Neural cell (in vitro differentiated cells): ENCODE results near the gene TLE3. TPM values are rescaled to one million over a fixed set of nuclear protein-coding genes. Genes with fewer than 3 reads are reported as not detected.

ENCODE experiments used
- H2AFZ ChIP-seq: fragments of 200-600, 300-800 bp; sonication (generic), shearing (Covaris generic); 2 replicates; pipeline ENCODE4 v1.6.0; 2014; ENCODE audit warnings: low read depth, mild to moderate bottlenecking, antibody characterized with exemption, low read length, moderate library complexity
- H3F3A ChIP-seq: fragments of 200-600 bp; shearing (Covaris generic); 2 replicates; pipeline ENCODE4 v1.6.1; 2016; ENCODE audit warnings: mild to moderate bottlenecking, moderate library complexity, mixed read lengths, antibody characterized with exemption, low read length; ENCODE audit not compliant: insufficient read depth, poor library complexity, severe bottlenecking
- H3K27ac ChIP-seq: fragments of 200-600, 300-800 bp; sonication (generic), shearing (Covaris generic); 2 replicates; pipeline ENCODE4 v1.5.1; 2014; ENCODE audit warnings: mild to moderate bottlenecking, low read length, moderate library complexity
- H3K27me3 ChIP-seq: fragments of 300-800, 200-600 bp; sonication (generic), shearing (Covaris generic); 2 replicates; pipeline ENCODE4 v1.6.0; 2014; ENCODE audit warnings: mild to moderate bottlenecking, low read depth, low read length, moderate library complexity; ENCODE audit not compliant: insufficient read depth
- H3K36me3 ChIP-seq: fragments of 300-800, 200-600 bp; sonication (generic), shearing (Covaris generic); 2 replicates; pipeline ENCODE4 v1.5.1; 2014; ENCODE audit warnings: mild to moderate bottlenecking, antibody characterized with exemption, low read length, moderate library complexity; ENCODE audit not compliant: insufficient read depth
- H3K4me2 ChIP-seq: fragments of 300-800, 200-600 bp; sonication (generic), shearing (Covaris generic); 2 replicates; pipeline ENCODE4 v1.6.0; 2014; ENCODE audit warnings: mild to moderate bottlenecking, low read length
- H3K4me3 ChIP-seq: fragments of 300-800, 200-600 bp; sonication (generic), shearing (Covaris generic); 2 replicates; pipeline ENCODE4 v1.5.1; 2014; ENCODE audit warnings: mild to moderate bottlenecking, low read length, moderate library complexity
- H3K79me2 ChIP-seq: fragments of 200-600 bp; shearing (Covaris generic); replicated peaks from 2 replicates; pipeline ENCODE4 v1.6.0; 2014; ENCODE audit warnings: mild to moderate bottlenecking, low read length, moderate library complexity; ENCODE audit not compliant: insufficient read depth
- H3K9ac ChIP-seq: fragments of 300-800, 200-600 bp; sonication (generic), shearing (Covaris generic); 2 replicates; pipeline ENCODE4 v1.6.1; 2016; ENCODE audit warnings: mild to moderate bottlenecking, low read length, mixed read lengths
- H3K9me2 ChIP-seq: fragments of 200-600 bp; shearing (Covaris generic); 2 replicates; pipeline ENCODE4 v1.6.1; 2016; ENCODE audit warnings: mild to moderate bottlenecking, low read length, mixed read lengths; ENCODE audit not compliant: insufficient read depth
- H3K9me3 ChIP-seq: fragments of 200-600, 300-800 bp; sonication (generic), shearing (Covaris generic); 2 replicates; pipeline ENCODE4 v1.6.1; 2016; ENCODE audit warnings: mild to moderate bottlenecking, mixed run types, low read length, moderate library complexity, mixed read lengths
- H4K20me1 ChIP-seq: fragments of 200-600 bp; shearing (Covaris generic); 2 replicates; pipeline ENCODE4 v1.6.1; 2016; ENCODE audit warnings: mild to moderate bottlenecking, mixed run types; ENCODE audit not compliant: insufficient read depth
- EP300 ChIP-seq: fragments of 450-650 bp; conservative IDR thresholded peaks from 2 replicates; pipeline ENCODE4 v1.6.1; 2014; ENCODE audit warnings: antibody characterized with exemption, mild to moderate bottlenecking, moderate library complexity; ENCODE audit not compliant: poor library complexity, severe bottlenecking
- EZH2 ChIP-seq: fragments of 200-600, 300-800 bp; shearing (Covaris generic), sonication (generic); IDR thresholded peaks from 2 replicates; pipeline ENCODE4 v1.6.1; 2014; ENCODE audit warnings: antibody characterized with exemption, low read length, borderline replicate concordance, mild to moderate bottlenecking; ENCODE audit not compliant: insufficient read depth, poor library complexity, severe bottlenecking
- MXI1 ChIP-seq: fragments of 450-650 bp; conservative IDR thresholded peaks from 2 replicates; pipeline ENCODE4 v1.6.1; 2014; ENCODE audit warnings: antibody characterized with exemption, mild to moderate bottlenecking; ENCODE audit not compliant: poor library complexity, severe bottlenecking
- POLR2AphosphoS5 ChIP-seq: IDR thresholded peaks from 2 replicates; pipeline ENCODE4 v1.6.1; 2012
- RAD21 ChIP-seq: fragments of 450-650 bp; conservative IDR thresholded peaks from 2 replicates; pipeline ENCODE4 v1.6.1; 2014; ENCODE audit warnings: antibody characterized with exemption, mild to moderate bottlenecking, moderate library complexity
- SMC3 ChIP-seq: fragments of 450-650 bp; conservative IDR thresholded peaks from 2 replicates; pipeline ENCODE4 v1.6.1; 2014; ENCODE audit warnings: antibody characterized with exemption, mild to moderate bottlenecking, moderate library complexity; ENCODE audit not compliant: poor library complexity
- TAF1 ChIP-seq: IDR thresholded peaks from 2 replicates; pipeline ENCODE4 v1.6.1; 2012; ENCODE audit warnings: low read depth
- polyA plus RNA-seq: library from polyadenylated mRNA; depleted of rRNA; stranded (reverse); fragments of >200 nt; gene quantifications from 2 replicates; pipeline ENCODE4 v1.2.3, GENCODE V29; 2014
- TF ChIP-seq, protein P1 (sequence below): fragments of 450-650 bp; IDR thresholded peaks from 2 replicates; pipeline ENCODE4 v1.5.1; 2014; ENCODE audit warnings: antibody characterized with exemption, mild to moderate bottlenecking, moderate library complexity; ENCODE audit not compliant: poor library complexity, severe bottlenecking
- TF ChIP-seq, protein P2 (sequence below): IDR thresholded peaks from 2 replicates; pipeline ENCODE4 v1.6.1; 2012; ENCODE audit warnings: borderline replicate concordance

TLE3 gene
- polyA plus RNA-seq, 1 donor from 2014 or later: 27.6 TPM

DNA sequence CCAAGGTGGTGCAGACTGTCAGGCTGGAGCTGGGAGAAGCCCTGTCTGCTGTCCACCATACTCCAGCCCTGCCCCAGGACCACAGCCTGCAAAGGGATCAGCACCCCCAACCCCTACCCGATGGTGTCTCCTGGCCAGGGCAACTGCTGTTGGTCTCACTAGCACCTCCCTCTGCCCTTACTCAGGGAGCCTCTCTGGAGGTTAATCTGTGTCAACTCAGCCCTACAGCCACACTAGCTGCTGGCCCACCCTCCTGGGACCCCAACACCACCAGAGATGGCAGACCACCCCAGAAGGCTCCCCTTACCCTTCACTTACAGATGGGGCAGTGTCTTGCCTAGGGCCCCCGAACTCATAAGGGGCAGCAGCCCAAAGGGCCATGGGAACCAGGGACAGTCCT is 65.2 kb downstream of the TLE3 start:
- no peaks in the 10 kb centered on the region for H3K79me2 ChIP-seq
- H3K36me3 ChIP-seq: no peaks in the 10 kb centered on the region
- no peak overlapping the region for H3K27ac ChIP-seq
- H3K9me2 ChIP-seq: no peaks in the 10 kb centered on the region
- H3K27me3 ChIP-seq: no peaks in the 10 kb centered on the region
- H3K9me3 ChIP-seq: no peaks in the 10 kb centered on the region
- H4K20me1 ChIP-seq: no peaks in the 10 kb centered on the region
- H3K4me3 ChIP-seq: no peak overlapping the region
- TF ChIP-seq EP300: no peak
- no peak for TF ChIP-seq RAD21
- no peak for TF ChIP-seq MXI1
- no peak for TF ChIP-seq POLR2AphosphoS5
- TF ChIP-seq, protein P1, sequence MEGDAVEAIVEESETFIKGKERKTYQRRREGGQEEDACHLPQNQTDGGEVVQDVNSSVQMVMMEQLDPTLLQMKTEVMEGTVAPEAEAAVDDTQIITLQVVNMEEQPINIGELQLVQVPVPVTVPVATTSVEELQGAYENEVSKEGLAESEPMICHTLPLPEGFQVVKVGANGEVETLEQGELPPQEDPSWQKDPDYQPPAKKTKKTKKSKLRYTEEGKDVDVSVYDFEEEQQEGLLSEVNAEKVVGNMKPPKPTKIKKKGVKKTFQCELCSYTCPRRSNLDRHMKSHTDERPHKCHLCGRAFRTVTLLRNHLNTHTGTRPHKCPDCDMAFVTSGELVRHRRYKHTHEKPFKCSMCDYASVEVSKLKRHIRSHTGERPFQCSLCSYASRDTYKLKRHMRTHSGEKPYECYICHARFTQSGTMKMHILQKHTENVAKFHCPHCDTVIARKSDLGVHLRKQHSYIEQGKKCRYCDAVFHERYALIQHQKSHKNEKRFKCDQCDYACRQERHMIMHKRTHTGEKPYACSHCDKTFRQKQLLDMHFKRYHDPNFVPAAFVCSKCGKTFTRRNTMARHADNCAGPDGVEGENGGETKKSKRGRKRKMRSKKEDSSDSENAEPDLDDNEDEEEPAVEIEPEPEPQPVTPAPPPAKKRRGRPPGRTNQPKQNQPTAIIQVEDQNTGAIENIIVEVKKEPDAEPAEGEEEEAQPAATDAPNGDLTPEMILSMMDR: no peak
- TF ChIP-seq TAF1: no peak
- no peak for TF ChIP-seq EZH2
- TF ChIP-seq SMC3: no peak
- TF ChIP-seq, protein P2, sequence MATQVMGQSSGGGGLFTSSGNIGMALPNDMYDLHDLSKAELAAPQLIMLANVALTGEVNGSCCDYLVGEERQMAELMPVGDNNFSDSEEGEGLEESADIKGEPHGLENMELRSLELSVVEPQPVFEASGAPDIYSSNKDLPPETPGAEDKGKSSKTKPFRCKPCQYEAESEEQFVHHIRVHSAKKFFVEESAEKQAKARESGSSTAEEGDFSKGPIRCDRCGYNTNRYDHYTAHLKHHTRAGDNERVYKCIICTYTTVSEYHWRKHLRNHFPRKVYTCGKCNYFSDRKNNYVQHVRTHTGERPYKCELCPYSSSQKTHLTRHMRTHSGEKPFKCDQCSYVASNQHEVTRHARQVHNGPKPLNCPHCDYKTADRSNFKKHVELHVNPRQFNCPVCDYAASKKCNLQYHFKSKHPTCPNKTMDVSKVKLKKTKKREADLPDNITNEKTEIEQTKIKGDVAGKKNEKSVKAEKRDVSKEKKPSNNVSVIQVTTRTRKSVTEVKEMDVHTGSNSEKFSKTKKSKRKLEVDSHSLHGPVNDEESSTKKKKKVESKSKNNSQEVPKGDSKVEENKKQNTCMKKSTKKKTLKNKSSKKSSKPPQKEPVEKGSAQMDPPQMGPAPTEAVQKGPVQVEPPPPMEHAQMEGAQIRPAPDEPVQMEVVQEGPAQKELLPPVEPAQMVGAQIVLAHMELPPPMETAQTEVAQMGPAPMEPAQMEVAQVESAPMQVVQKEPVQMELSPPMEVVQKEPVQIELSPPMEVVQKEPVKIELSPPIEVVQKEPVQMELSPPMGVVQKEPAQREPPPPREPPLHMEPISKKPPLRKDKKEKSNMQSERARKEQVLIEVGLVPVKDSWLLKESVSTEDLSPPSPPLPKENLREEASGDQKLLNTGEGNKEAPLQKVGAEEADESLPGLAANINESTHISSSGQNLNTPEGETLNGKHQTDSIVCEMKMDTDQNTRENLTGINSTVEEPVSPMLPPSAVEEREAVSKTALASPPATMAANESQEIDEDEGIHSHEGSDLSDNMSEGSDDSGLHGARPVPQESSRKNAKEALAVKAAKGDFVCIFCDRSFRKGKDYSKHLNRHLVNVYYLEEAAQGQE: no peak
- H2AFZ ChIP-seq: no peak overlapping the region
- no peak overlapping the region for H3K9ac ChIP-seq
- H3F3A ChIP-seq: no peaks in the 10 kb centered on the region
- H3K4me2 ChIP-seq: no peak overlapping the region

DNA sequence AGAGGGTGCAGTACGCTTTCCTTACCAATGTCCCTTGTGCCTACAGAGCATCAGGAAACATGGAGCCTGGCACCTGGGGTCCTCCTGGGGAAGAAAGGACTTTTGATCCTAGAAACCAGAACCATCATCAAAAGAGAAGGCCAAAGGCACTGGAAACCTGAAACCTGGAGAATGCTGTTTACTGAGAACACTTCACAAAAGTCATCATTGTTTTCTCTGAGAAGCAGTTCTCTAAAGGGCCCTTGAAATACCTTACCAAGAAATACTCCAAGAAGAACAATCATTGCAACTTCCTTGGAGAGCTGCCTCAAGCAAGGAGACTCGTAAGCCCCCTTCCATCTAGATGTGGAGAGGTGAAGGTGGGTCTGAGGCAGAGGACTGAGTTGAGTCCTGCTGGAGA is 66.0 kb downstream of the TLE3 start:
- Histone ChIP-seq H3K27ac (no peak overlapping the region), H3K4me2 (no peak overlapping the region), H2AFZ (no peak overlapping the region), H3K27me3 (no peaks in the 10 kb centered on the region), H3K9me3 (no peaks in the 10 kb centered on the region), H3K79me2 (no peaks in the 10 kb centered on the region), H3K4me3 (no peak overlapping the region), H3K9me2 (no peaks in the 10 kb centered on the region), H3F3A (no peaks in the 10 kb centered on the region), H3K9ac (no peak overlapping the region), H3K36me3 (no peaks in the 10 kb centered on the region), H4K20me1 (no peaks in the 10 kb centered on the region)
- TF ChIP-seq, protein P1: no peak
- no peak for TF ChIP-seq SMC3
- no peak for TF ChIP-seq POLR2AphosphoS5
